GM12878 (cell line): ENCODE measurements around the gene SSRP1. TPM values are rescaled to one million over a fixed set of nuclear protein-coding genes. Genes with fewer than 3 reads are reported as not detected.

Source experiments
- ATAC-seq: fragments of 200-7000 bp; cut with Tn5 transposase; 3 replicates; pipeline ENCODE4 v1.9.1; 2020; ENCODE audit warnings: mild to moderate bottlenecking, moderate library complexity
- BruUV-seq: library from RNA; stranded (reverse); fragments of 400-500 nt; replicated peaks from 2 replicates; lab custom pipeline; 2021; lab: Mats Ljungman, UMichigan
- CTCF ChIA-PET: fragments of 300-600 bp; sonication (Branson Sonifier 250); formaldehyde crosslinking; extraction: SDS; loops from one replicate; lab custom pipeline; 2021; ENCODE audit warnings: inconsistent platforms; lab: Yijun Ruan, JAX
- POLR2A ChIA-PET: fragments of 350-600 bp; formaldehyde crosslinking; extraction: SDS; loops from one replicate; lab custom pipeline; 2021; ENCODE audit warnings: inconsistent platforms; lab: Charles Lee
- RAD21 ChIA-PET: fragments of 300-600 bp; sonication (Branson Sonifier 250); formaldehyde crosslinking; loops from one replicate; lab custom pipeline; 2023; ENCODE audit warnings: antibody characterized with exemption; ENCODE audit not compliant: unreplicated experiment; lab: Charles Lee
- SMC1A ChIA-PET: fragments of 300-600 bp; sonication (Branson Sonifier 250); formaldehyde crosslinking; loops from one replicate; lab custom pipeline; 2023; ENCODE audit not compliant: unreplicated experiment, uncharacterized antibody; lab: Charles Lee
- DNase-seq: peaks from one replicate; pipeline ENCODE4 v3.0.0-alpha.2; 2011; ENCODE audit warnings: low read depth, low spot score
- FAIRE-seq: peaks from 3 replicates; lab custom pipeline; 2011; peaks lifted over from hg19 to GRCh38; lab: Jason Lieb, UNC
- H2AFZ ChIP-seq: 2 replicates; pipeline ENCODE4 v1.6.0; 2011; ENCODE audit warnings: low read depth, low read length, control low read depth; ENCODE audit not compliant: control insufficient read depth
- H3K27ac ChIP-seq: 2 replicates; pipeline ENCODE4 v1.5.1; 2011; ENCODE audit warnings: control low read depth; ENCODE audit not compliant: control insufficient read depth, insufficient read depth
- H3K27me3 ChIP-seq, 2 experiments: replicated peaks in 1 of 2; 2 replicates each; pipeline versions ENCODE4 v1.6.0 to v1.6.1; 2011; ENCODE audit warnings: low read length in 1 of 2; ENCODE audit not compliant: control insufficient read depth in 2 of 2, insufficient read depth in 2 of 2
- H3K36me3 ChIP-seq, 2 experiments: 2 replicates each; pipeline ENCODE4 v1.5.1; 2011; ENCODE audit warnings: low read length in 1 of 2; ENCODE audit not compliant: control insufficient read depth in 2 of 2, insufficient read depth in 2 of 2
- H3K4me1 ChIP-seq: 2 replicates; pipeline ENCODE4 v1.6.1; 2011; ENCODE audit warnings: mild to moderate bottlenecking, low read length, moderate library complexity, mixed read lengths; ENCODE audit not compliant: control insufficient read depth, insufficient read depth
- H3K4me2 ChIP-seq: 2 replicates; pipeline ENCODE4 v1.6.0; 2011; ENCODE audit warnings: control low read depth; ENCODE audit not compliant: control insufficient read depth, insufficient read depth
- H3K4me3 ChIP-seq: fragments of 200-600 bp; sonication (generic); 2 replicates; pipeline ENCODE4 v1.5.1; 2016
- H3K79me2 ChIP-seq: 2 replicates; pipeline ENCODE4 v1.6.0; 2011; ENCODE audit warnings: low read length; ENCODE audit not compliant: control insufficient read depth, insufficient read depth
- H3K9ac ChIP-seq: 2 replicates; pipeline ENCODE4 v1.8.0; 2011; ENCODE audit warnings: low read length, control low read depth, mixed read lengths; ENCODE audit not compliant: control insufficient read depth, insufficient read depth
- H3K9me3 ChIP-seq: replicated peaks from 3 replicates; pipeline ENCODE4 v1.5.1; 2011; ENCODE audit warnings: mild to moderate bottlenecking, low read length; ENCODE audit not compliant: control insufficient read depth, insufficient read depth
- H4K20me1 ChIP-seq: 2 replicates; pipeline ENCODE4 v1.6.0; 2011; ENCODE audit not compliant: control insufficient read depth, insufficient read depth
- ASH2L ChIP-seq: fragments of 300-600, 200-600 bp; sonication (generic); IDR thresholded peaks from 2 replicates; pipeline ENCODE4 v1.6.1; 2017; ENCODE audit warnings: low read depth, mild to moderate bottlenecking, borderline replicate concordance
- CBX3 ChIP-seq: fragments of 200-600 bp; sonication (generic); IDR thresholded peaks from 2 replicates; pipeline ENCODE4 v1.6.1; 2016; ENCODE audit warnings: low read depth, borderline replicate concordance
- ZNF384 ChIP-seq: IDR thresholded peaks from 2 replicates; pipeline ENCODE4 v1.6.1; 2012; ENCODE audit warnings: low read depth, mild to moderate bottlenecking, low read length, improper control_type of control experiment, borderline replicate concordance
- WGBS: methylation state at CpG from one replicate; pipeline ENCODE4 v1.1.6; 2016; ENCODE audit warnings: low lambda C conversion rate; ENCODE audit not compliant: insufficient replicate concordance, insufficient coverage; ENCODE audit errors: missing lambda C conversion rate; 5-methylcytosine and 5-hydroxymethylcytosine counted together
- in situ Hi-C: fragments of 300-500 bp; cut with MboI; formaldehyde crosslinking; loops from 9 replicates; pipeline ENCODE4 v1.14.3; 2018; ENCODE audit warnings: mixed read lengths
- intact Hi-C: fragments of 100-400 bp; cut with micrococcal nuclease; formaldehyde crosslinking; loops from one replicate; pipeline ENCODE4 v1.14.2; 2022; ENCODE audit not compliant: unreplicated experiment
- polyA plus RNA-seq, 11 experiments: library from polyadenylated mRNA; depleted of rRNA in 4 of 11; unstranded in 6 of 11; stranded (reverse) in 5 of 11; fragments of >200 nt; fragmentation: Nextera tagmentation in 4 of 11; fragmentation: Illumina TruSeq in 1 of 11; extraction: Ambion mirVana in 4 of 11; extraction: Trizol in 1 of 11; gene quantifications; 1 replicate in 1 of 11; 2 replicates in 10 of 11; pipeline versions ENCODE4 v1.2.1 to v1.2.3, GENCODE V29; 2011 to 2016; ENCODE audit warnings: inconsistent platforms in 2 of 11, missing spikeins in 2 of 11, low read depth in 1 of 11
- total RNA-seq, 4 experiments: library from RNA; depleted of rRNA in 3 of 4; stranded (reverse); fragments of >200 nt in 3 of 4; fragmentation: Illumina TruSeq in 1 of 4; extraction: Trizol in 1 of 4; gene quantifications; 2 replicates each; pipeline versions ENCODE4 v1.2.1 to v1.2.3, GENCODE V29; 2013 to 2021
- TF ChIP-seq, protein P1 (sequence below): fragments of 450-650 bp; IDR thresholded peaks from 2 replicates; pipeline ENCODE4 v1.6.1; 2016; ENCODE audit warnings: mild to moderate bottlenecking
- TF ChIP-seq, protein P2 (sequence below): fragments of 150-350 bp; IDR thresholded peaks from 2 replicates; pipeline ENCODE4 v1.6.1; 2014; ENCODE audit warnings: mild to moderate bottlenecking, low read depth, low read length

The SSRP1 gene
- total and polyA plus RNA-seq, 10 of the 15 experiments (the other 5 are each of a cell fraction or from before 2014, with no cell fraction given) = 73.6 to 279 (median 138) TPM

GRCh38 chr11:57356268-57356667 is 20.6 kb upstream of the SSRP1 start:
- Histone ChIP-seq H2AFZ (no peak overlapping the region; the same call in 1 of the 2 replicates), H3K4me1 (no peaks in the 10 kb centered on the region), H3K27me3 (no peaks in the 10 kb centered on the region; a peak in 1 of 4 replicates), H3K79me2 (no peaks in the 10 kb centered on the region), H3K27ac (no peak overlapping the region), H3K9ac (no peak overlapping the region), H4K20me1 (no peaks in the 10 kb centered on the region), H3K4me3 (no peak overlapping the region), H3K9me3 (no peaks in the 10 kb centered on the region; the same call in 2 of the 3 replicates), H3K4me2 (no peak overlapping the region), H3K36me3 (no peaks in the 10 kb centered on the region)
- ATAC-seq (no peak), FAIRE-seq (no peak), DNase-seq (no peak)
- ChIA-PET POLR2A (interaction anchor here (1.2 kb wide), 1 partner anchor 69 kb away, joined by 4 read pairs; no protein-coding TSS in a partner anchor), RAD21 (interaction anchor here (1.1 kb wide), 1 partner anchor 11 kb away, joined by 3 read pairs; no protein-coding TSS in a partner anchor), SMC1A (no interaction called here), CTCF (interaction anchor here (1.2 to 2.4 kb wide), 3 partner anchors 8 to 211 kb away, joined by 3 to 8 read pairs (median 3); partner anchors contain the start of gene UBE2L6)
- in situ Hi-C loops = no loop called here
- no TSS peak for BruUV-seq
- intact Hi-C loops = no loop called here
- TF ChIP-seq, protein P1, sequence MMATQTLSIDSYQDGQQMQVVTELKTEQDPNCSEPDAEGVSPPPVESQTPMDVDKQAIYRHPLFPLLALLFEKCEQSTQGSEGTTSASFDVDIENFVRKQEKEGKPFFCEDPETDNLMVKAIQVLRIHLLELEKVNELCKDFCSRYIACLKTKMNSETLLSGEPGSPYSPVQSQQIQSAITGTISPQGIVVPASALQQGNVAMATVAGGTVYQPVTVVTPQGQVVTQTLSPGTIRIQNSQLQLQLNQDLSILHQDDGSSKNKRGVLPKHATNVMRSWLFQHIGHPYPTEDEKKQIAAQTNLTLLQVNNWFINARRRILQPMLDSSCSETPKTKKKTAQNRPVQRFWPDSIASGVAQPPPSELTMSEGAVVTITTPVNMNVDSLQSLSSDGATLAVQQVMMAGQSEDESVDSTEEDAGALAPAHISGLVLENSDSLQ = peak; percentile 51; the same call in 1 of the 2 replicates
- no peak for TF ChIP-seq CBX3
- WGBS = 19% methylated on average over 9 of the region's 9 CpGs

DNA sequence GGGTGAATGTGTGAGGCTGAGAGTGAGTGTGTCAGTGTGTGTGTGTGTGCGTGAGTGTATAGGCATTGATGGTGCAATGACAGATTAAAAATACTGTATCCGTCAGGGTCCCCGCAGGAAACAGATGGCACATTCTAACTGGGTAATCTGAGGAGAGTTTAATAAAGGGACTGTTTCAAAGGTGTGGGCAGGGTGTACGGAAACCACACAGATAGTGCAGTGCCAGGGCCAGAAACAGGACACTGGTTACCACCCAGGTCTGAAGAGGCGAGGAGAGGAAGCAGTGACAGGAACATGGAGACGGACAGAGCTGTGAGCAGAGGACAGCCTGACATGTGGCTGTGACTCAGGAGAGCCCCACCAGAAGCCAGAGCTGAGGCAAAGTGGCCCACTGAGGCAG is 19.0 kb upstream of the SSRP1 start:
- ChIA-PET CTCF (no interaction called here), RAD21 (no interaction called here), SMC1A (no interaction called here), POLR2A (no interaction called here)
- no peaks in the 10 kb centered on the region; a peak in 1 of 4 replicates for H3K27me3 ChIP-seq
- no peaks in the 10 kb centered on the region for H3K4me1 ChIP-seq
- H3K4me2 ChIP-seq = no peak overlapping the region
- no peak overlapping the region for H3K9ac ChIP-seq
- no peaks in the 10 kb centered on the region; the same call in 2 of the 3 replicates for H3K9me3 ChIP-seq
- TF ChIP-seq ZNF384 (no peak), ASH2L (no peak)
- TF ChIP-seq, protein P2, sequence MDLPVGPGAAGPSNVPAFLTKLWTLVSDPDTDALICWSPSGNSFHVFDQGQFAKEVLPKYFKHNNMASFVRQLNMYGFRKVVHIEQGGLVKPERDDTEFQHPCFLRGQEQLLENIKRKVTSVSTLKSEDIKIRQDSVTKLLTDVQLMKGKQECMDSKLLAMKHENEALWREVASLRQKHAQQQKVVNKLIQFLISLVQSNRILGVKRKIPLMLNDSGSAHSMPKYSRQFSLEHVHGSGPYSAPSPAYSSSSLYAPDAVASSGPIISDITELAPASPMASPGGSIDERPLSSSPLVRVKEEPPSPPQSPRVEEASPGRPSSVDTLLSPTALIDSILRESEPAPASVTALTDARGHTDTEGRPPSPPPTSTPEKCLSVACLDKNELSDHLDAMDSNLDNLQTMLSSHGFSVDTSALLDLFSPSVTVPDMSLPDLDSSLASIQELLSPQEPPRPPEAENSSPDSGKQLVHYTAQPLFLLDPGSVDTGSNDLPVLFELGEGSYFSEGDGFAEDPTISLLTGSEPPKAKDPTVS = no peak
- H3K79me2 ChIP-seq = no peaks in the 10 kb centered on the region
- FAIRE-seq (no peak), ATAC-seq (peak; percentile 29; the same call in 1 of the 3 replicates), DNase-seq (no peak)
- no peak overlapping the region for H2AFZ ChIP-seq
- no peak overlapping the region for H3K27ac ChIP-seq
- H4K20me1 ChIP-seq = no peaks in the 10 kb centered on the region
- H3K4me3 ChIP-seq = no peak overlapping the region
- 32% methylated on average over 6 of the region's 6 CpGs for WGBS
- intact Hi-C loops (no loop called here), in situ Hi-C loops (no loop called here)
- no TSS peak for BruUV-seq
- no peaks in the 10 kb centered on the region for H3K36me3 ChIP-seq
